BJ (cell line): Measurements from ENCODE around the gene DYNLT4. TPM values are rescaled to one million over a fixed set of nuclear protein-coding genes. Genes with fewer than 3 reads are reported as not detected.

Source experiments
- CTCF ChIA-PET: fragments of 350-600 bp; formaldehyde crosslinking; extraction: SDS; loops from one replicate; lab custom pipeline; 2021; ENCODE audit warnings: antibody characterized with exemption, inconsistent platforms; lab: Yijun Ruan, JAX
- POLR2A ChIA-PET: fragments of 300-600 bp; sonication (Branson Sonifier 250); formaldehyde crosslinking; extraction: SDS; loops from one replicate; lab custom pipeline; 2021; ENCODE audit warnings: antibody characterized with exemption; lab: Charles Lee
- DNase-seq: peaks from one replicate; pipeline ENCODE4 v3.0.0-alpha.2; 2011; ENCODE audit warnings: low read depth
- H3K27me3 ChIP-seq: 2 replicates; pipeline ENCODE4 v1.6.0; 2011; ENCODE audit warnings: low read length; ENCODE audit not compliant: control insufficient read depth, insufficient read depth
- H3K36me3 ChIP-seq: 2 replicates; pipeline ENCODE4 v1.5.1; 2011; ENCODE audit warnings: low read length; ENCODE audit not compliant: control insufficient read depth, insufficient read depth
- H3K4me3 ChIP-seq: 2 replicates; pipeline ENCODE4 v1.5.1; 2011; ENCODE audit warnings: low read depth, mild to moderate bottlenecking, control low read depth, low read length
- polyA minus RNA-seq: library from RNA; depleted of rRNA, polyadenylated mRNA; stranded (reverse); fragments of >200 nt; gene quantifications from 2 replicates; pipeline ENCODE4 v1.2.3, GENCODE V29; 2011; rRNA and poly(A)+ RNA removed
- polyA plus RNA-seq: library from polyadenylated mRNA; depleted of rRNA; stranded (reverse); fragments of >200 nt; gene quantifications from 2 replicates; pipeline ENCODE4 v1.2.3, GENCODE V29; 2011; rRNA removed
- TF ChIP-seq, protein P1 (sequence below): IDR thresholded peaks from 2 replicates; pipeline ENCODE4 v1.5.1; 2011; ENCODE audit warnings: low read depth, mild to moderate bottlenecking, control low read depth, inconsistent platforms, low read length, moderate library complexity; ENCODE audit not compliant: insufficient read depth

DYNLT4 gene, protein sequence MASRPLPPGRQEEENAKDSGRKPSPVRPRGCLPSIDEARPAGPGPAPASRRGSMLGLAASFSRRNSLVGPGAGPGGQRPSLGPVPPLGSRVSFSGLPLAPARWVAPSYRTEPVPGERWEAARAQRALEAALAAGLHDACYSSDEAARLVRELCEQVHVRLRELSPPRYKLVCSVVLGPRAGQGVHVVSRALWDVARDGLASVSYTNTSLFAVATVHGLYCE
- polyA plus RNA-seq (0.26 TPM in 1 of 2 replicates, not detected in the other), polyA minus RNA-seq (not detected in 2 replicates)

DNA sequence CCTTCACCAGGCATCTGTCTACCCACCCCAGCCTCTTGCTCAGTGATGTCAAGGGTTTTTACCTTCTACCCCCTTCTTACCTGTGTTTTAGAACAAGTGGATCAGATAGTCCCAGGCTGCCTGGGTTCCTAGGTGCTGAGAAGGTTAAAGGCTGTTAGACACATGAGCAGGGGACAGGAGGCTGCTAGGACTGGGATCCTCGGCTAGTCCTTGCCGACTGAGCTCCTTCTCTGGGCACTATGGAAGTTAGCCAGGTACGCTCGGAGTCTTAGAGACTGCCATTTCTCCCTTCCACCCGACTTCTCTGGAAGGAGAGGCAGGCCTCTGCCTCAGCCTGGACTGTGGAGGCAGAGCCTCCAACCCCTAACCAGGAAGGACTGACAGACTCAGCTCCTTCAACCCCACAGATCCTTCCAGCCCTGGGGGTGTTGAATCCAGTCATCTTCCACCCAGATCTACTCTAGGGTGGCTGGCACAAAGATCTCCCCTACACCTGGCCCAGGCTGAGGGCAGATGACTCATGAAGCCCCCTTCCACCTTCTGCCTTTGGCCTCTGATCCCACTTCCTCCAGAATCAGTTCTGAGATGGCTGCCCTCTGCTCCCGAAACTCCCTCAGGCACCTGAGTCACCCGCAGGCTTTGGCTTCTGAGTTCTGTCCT lies at the start of gene DYNLT4:
TSS of gene DYNLT4 (minus strand) at position 648 of the 660 bp plus-strand sequence. CDS start 683 bp downstream, outside the sequence.
- POLR2A ChIA-PET = interaction anchor here (3.2 kb wide), 1 partner anchor 12 kb away, joined by 9 read pairs; no protein-coding TSS in a partner anchor

DNA sequence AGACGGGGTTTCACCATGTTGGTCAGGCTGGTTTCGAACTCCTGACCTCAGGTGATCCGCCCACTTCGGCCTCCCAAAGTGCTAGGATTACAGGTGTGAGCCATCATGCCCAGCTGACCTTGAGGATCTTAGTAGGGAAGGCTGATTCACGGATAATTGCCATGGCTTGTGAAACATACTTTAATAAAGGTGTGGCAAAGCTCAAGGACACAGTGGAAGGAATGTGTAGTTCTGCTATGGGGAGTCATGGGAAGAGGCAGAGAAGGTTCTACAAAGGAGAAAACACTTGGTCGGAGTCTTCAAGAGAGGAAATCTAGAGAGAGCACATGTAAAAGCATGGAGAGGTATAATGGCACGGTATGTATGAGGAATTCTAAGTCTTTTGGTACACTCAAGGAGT lies 48.6 kb upstream of the DYNLT4 start:
- ChIA-PET CTCF (interaction anchor here (0.6 to 1.6 kb wide), 5 partner anchors 10 to 632 kb away, joined by 3 to 4 read pairs (median 3); no protein-coding TSS in a partner anchor), POLR2A (no interaction called here)
- Histone ChIP-seq H3K36me3 (no peaks in the 10 kb centered on the region; the same call in 1 of the 2 replicates), H3K4me3 (no peak overlapping the region), H3K27me3 (no peaks in the 10 kb centered on the region)
- DNase-seq = no peak
- TF ChIP-seq, protein P1, sequence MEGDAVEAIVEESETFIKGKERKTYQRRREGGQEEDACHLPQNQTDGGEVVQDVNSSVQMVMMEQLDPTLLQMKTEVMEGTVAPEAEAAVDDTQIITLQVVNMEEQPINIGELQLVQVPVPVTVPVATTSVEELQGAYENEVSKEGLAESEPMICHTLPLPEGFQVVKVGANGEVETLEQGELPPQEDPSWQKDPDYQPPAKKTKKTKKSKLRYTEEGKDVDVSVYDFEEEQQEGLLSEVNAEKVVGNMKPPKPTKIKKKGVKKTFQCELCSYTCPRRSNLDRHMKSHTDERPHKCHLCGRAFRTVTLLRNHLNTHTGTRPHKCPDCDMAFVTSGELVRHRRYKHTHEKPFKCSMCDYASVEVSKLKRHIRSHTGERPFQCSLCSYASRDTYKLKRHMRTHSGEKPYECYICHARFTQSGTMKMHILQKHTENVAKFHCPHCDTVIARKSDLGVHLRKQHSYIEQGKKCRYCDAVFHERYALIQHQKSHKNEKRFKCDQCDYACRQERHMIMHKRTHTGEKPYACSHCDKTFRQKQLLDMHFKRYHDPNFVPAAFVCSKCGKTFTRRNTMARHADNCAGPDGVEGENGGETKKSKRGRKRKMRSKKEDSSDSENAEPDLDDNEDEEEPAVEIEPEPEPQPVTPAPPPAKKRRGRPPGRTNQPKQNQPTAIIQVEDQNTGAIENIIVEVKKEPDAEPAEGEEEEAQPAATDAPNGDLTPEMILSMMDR = no peak

More for the DNA sequence above, at the start of gene DYNLT4:
- TF ChIP-seq, protein P1 = no peak
- CTCF ChIA-PET = interaction anchor here (0.6 to 2.9 kb wide), 5 partner anchors 9 to 208 kb away, joined by 3 to 8 read pairs (median 5); partner anchors contain the start of gene RPS8
- no peaks in the 10 kb centered on the region for H3K27me3 ChIP-seq
- DNase-seq = no peak
- H3K4me3 ChIP-seq = peak within 1 kb of the TSS; percentile 15
- H3K36me3 ChIP-seq = peaks cover 37% of the 10 kb centered on the region

DNA sequence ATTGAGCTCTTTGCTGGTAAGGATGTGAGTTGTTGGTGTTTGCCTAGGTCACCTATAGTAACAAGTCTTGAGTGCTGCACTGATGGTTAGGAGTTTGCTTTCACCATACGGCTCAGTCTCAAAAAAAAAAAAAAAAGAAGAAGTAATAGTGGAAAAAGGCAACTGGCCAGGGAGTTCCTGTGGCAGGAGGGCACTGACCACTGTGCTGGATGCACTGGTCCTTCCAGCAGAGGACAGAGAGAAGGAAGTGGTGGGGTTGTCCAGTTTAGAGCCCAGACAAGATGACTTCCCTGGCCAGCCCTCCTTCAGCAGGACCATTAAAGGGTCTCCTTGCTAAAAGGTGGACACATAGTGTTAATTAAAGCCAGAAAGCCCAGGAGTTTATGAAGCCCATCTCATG lies 47.8 kb upstream of the DYNLT4 start:
- Histone ChIP-seq H3K4me3 (no peak overlapping the region), H3K27me3 (no peaks in the 10 kb centered on the region), H3K36me3 (no peaks in the 10 kb centered on the region; the same call in 1 of the 2 replicates)
- TF ChIP-seq, protein P1 = no peak
- ChIA-PET CTCF (interaction anchor here (1.4 to 1.6 kb wide), 2 partner anchors 11 to 13 kb away, joined by 3 read pairs; no protein-coding TSS in a partner anchor), POLR2A (no interaction called here)
- no peak for DNase-seq

DNA sequence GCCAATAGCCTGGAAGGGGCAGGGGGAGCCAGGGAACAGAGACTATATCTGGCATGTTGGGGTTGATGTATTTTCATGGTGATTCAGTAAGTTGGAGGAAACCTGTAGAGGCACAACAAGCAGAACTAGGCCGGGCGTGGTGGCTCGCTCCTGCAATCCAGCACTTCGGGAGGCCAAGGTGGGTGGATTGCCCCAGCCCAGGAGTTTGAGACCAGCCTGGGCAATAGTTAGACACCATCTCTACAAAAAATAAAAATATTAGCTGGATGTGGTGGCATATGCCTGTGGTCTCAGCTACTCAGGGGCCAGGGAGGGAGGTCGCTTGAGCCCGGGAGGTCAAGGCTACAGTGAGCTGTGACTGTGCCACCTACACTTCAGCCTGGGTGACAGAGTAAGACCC lies 46.0 kb upstream of the DYNLT4 start:
- TF ChIP-seq, protein P1 = no peak
- ChIA-PET CTCF (interaction anchor here (0.6 to 0.7 kb wide), 2 partner anchors 10 to 34 kb away, joined by 4 to 5 read pairs; partner anchors contain the start of gene PTCH2), POLR2A (no interaction called here)
- no peak for DNase-seq
- Histone ChIP-seq H3K36me3 (no peaks in the 10 kb centered on the region; the same call in 1 of the 2 replicates), H3K27me3 (no peaks in the 10 kb centered on the region), H3K4me3 (no peak overlapping the region)

DNA sequence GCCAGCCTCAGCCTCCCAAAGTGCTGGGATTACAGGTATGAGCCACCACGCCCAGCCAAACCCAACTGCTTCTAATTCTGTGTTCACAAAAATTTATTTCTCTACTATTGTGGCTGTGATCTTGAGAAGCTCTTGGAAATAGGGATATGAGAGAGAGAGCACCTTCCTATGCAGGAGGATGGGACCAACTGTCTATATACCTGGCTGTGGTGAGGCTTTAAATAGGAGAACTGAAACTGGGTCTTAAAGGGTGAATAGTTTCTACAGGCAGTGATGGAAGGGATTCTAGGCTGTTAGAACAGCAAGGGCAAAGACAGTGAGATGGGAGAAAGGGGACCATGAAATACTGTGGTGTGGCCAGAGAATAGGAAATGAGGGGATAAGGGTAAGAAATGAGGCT lies 44.2 kb upstream of the DYNLT4 start:
- no peaks in the 10 kb centered on the region for H3K36me3 ChIP-seq
- ChIA-PET CTCF (interaction anchor here (1.2 kb wide), 1 partner anchor 163 kb away, joined by 3 read pairs; no protein-coding TSS in a partner anchor), POLR2A (no interaction called here)
- TF ChIP-seq, protein P1 = no peak
- H3K27me3 ChIP-seq = no peaks in the 10 kb centered on the region
- no peak overlapping the region for H3K4me3 ChIP-seq
- DNase-seq = no peak
